Smooth muscle cell (in vitro differentiated cells): ENCODE measurements around the gene HBE1. TPM values are rescaled to one million over a fixed set of nuclear protein-coding genes. Genes with fewer than 3 reads are reported as not detected.

ENCODE experiments used
- DNase-seq: peaks from one replicate; lab custom pipeline; 2025; ENCODE audit not compliant: unreplicated experiment; lab: John Stamatoyannopoulos, UW
- H2AFZ ChIP-seq: fragments of 200-600 bp; sonication (generic); 2 replicates; pipeline ENCODE4 v1.6.0; 2016; ENCODE audit warnings: antibody characterized with exemption, low read depth, mild to moderate bottlenecking
- H3F3A ChIP-seq: fragments of 200-600 bp; sonication (generic); 2 replicates; pipeline ENCODE4 v1.6.0; 2017; ENCODE audit warnings: antibody characterized with exemption, low read depth
- H3K27ac ChIP-seq: fragments of 200-600 bp; sonication (generic); 2 replicates; pipeline ENCODE4 v1.5.1; 2016; ENCODE audit warnings: low read depth, mild to moderate bottlenecking
- H3K27me3 ChIP-seq: fragments of 200-600 bp; sonication (generic); 2 replicates; pipeline ENCODE4 v1.6.1; 2016; ENCODE audit warnings: low read depth, mild to moderate bottlenecking
- H3K36me3 ChIP-seq: fragments of 200-600 bp; sonication (generic); 2 replicates; pipeline ENCODE4 v1.5.1; 2016; ENCODE audit warnings: low read depth
- H3K4me1 ChIP-seq: fragments of 200-600 bp; sonication (generic); 2 replicates; pipeline ENCODE4 v1.5.1; 2016; ENCODE audit warnings: low read depth
- H3K4me2 ChIP-seq: fragments of 200-600 bp; sonication (generic); 2 replicates; pipeline ENCODE4 v1.6.0; 2016; ENCODE audit warnings: mild to moderate bottlenecking
- H3K4me3 ChIP-seq: fragments of 200-600 bp; sonication (generic); 2 replicates; pipeline ENCODE4 v1.5.1; 2016; ENCODE audit warnings: mild to moderate bottlenecking
- H3K79me2 ChIP-seq: fragments of 200-600 bp; sonication (generic); 2 replicates; pipeline ENCODE4 v1.6.0; 2016; ENCODE audit warnings: low read depth, mild to moderate bottlenecking
- H3K9ac ChIP-seq: fragments of 200-600 bp; sonication (generic); 2 replicates; pipeline ENCODE4 v1.6.0; 2016; ENCODE audit warnings: low read depth
- H3K9me3 ChIP-seq: fragments of 200-600 bp; sonication (generic); replicated peaks from 2 replicates; pipeline ENCODE4 v1.5.1; 2016; ENCODE audit warnings: low read depth
- H4K20me1 ChIP-seq: fragments of 200-600 bp; sonication (generic); 2 replicates; pipeline ENCODE4 v1.6.0; 2016; ENCODE audit warnings: low read depth
- CTCF ChIP-seq: fragments of 200-600 bp; sonication (generic); IDR thresholded peaks from 2 replicates; pipeline ENCODE4 v1.5.1; 2017; ENCODE audit warnings: borderline replicate concordance, mild to moderate bottlenecking, antibody characterized with exemption; ENCODE audit not compliant: insufficient read depth, poor library complexity, severe bottlenecking
- WGBS: methylation state at CpG from one replicate; pipeline ENCODE4 v1.1.7; 2016; ENCODE audit warnings: low lambda C conversion rate; 5-methylcytosine and 5-hydroxymethylcytosine counted together
- polyA plus RNA-seq: library from polyadenylated mRNA; unstranded; fragments of >200 nt; fragmentation: Nextera tagmentation; extraction: Ambion mirVana; gene quantifications from 2 replicates; pipeline ENCODE4 v1.2.1, GENCODE V29; 2016
- total RNA-seq: library from RNA; depleted of rRNA; stranded (reverse); fragments of >200 nt; gene quantifications from 2 replicates; pipeline ENCODE4 v1.2.3, GENCODE V29; 2014

Gene HBE1
- total and polyA plus RNA-seq, 2 experiments from 2014 or later, result not detected

- Histone ChIP-seq H3K79me2 (no peaks in the 10 kb centered on the region), H3K4me1 (no peaks in the 10 kb centered on the region), H3K4me2 (no peak overlapping the region), H3K27me3 (no peaks in the 10 kb centered on the region), H3F3A (no peaks in the 10 kb centered on the region), H3K9me3 (no peaks in the 10 kb centered on the region), H3K9ac (no peak overlapping the region), H4K20me1 (no peaks in the 10 kb centered on the region), H3K4me3 (no peak overlapping the region), H2AFZ (no peak overlapping the region), H3K36me3 (no peaks in the 10 kb centered on the region), H3K27ac (no peak overlapping the region)
- DNase-seq, result no peak
- TF ChIP-seq CTCF, result no peak
- 87% methylated on average over 2 of the region's 2 CpGs for WGBS
These were observed 37.7 kb upstream of the HBE1 start for GRCh38 chr11:5307256-5308019.

GRCh38 chr11:5304046-5304445 is 34.3 kb upstream of the HBE1 start:
- Histone ChIP-seq H3K4me2 (no peak overlapping the region), H3K79me2 (no peaks in the 10 kb centered on the region), H3K4me1 (no peaks in the 10 kb centered on the region), H3K27me3 (no peaks in the 10 kb centered on the region), H3K9ac (no peak overlapping the region), H3K27ac (no peak overlapping the region), H3K9me3 (no peaks in the 10 kb centered on the region), H3K36me3 (no peaks in the 10 kb centered on the region), H2AFZ (no peak overlapping the region), H3F3A (no peaks in the 10 kb centered on the region), H4K20me1 (no peaks in the 10 kb centered on the region), H3K4me3 (no peak overlapping the region)
- no peak for TF ChIP-seq CTCF
- DNase-seq, result no peak
- WGBS, result 91% methylated on average over 1 of the region's 1 CpG

GRCh38 chr11:5303626-5304025 is 33.9 kb upstream of the HBE1 start:
- Histone ChIP-seq H3K36me3 (no peaks in the 10 kb centered on the region), H3K9me3 (no peaks in the 10 kb centered on the region), H3K4me1 (no peaks in the 10 kb centered on the region), H3K79me2 (no peaks in the 10 kb centered on the region), H3K9ac (no peak overlapping the region), H3K27ac (no peak overlapping the region), H3F3A (no peaks in the 10 kb centered on the region), H3K27me3 (no peaks in the 10 kb centered on the region), H4K20me1 (no peaks in the 10 kb centered on the region), H2AFZ (no peak overlapping the region), H3K4me3 (no peak overlapping the region), H3K4me2 (no peak overlapping the region)
- WGBS, result 73% methylated on average over 5 of the region's 5 CpGs
- TF ChIP-seq CTCF, result no peak
- no peak for DNase-seq

- no peaks in the 10 kb centered on the region for H4K20me1 ChIP-seq
- no peaks in the 10 kb centered on the region for H3F3A ChIP-seq
- no peak for DNase-seq
- H3K4me2 ChIP-seq, result no peak within 1 kb of the TSS
- no peak within 1 kb of the TSS for H3K4me3 ChIP-seq
- TF ChIP-seq CTCF, result no peak
- H3K79me2 ChIP-seq, result no peaks in the 10 kb centered on the region
- H3K4me1 ChIP-seq, result no peaks in the 10 kb centered on the region
- no peaks in the 10 kb centered on the region for H3K36me3 ChIP-seq
- H2AFZ ChIP-seq, result no peak within 1 kb of the TSS
- H3K27me3 ChIP-seq, result no peaks in the 10 kb centered on the region
- no peak within 1 kb of the TSS for H3K27ac ChIP-seq
- no peaks in the 10 kb centered on the region for H3K9me3 ChIP-seq
- 95% methylated on average over 2 of the region's 2 CpGs for WGBS
- no peak within 1 kb of the TSS for H3K9ac ChIP-seq
These were observed 32.1 kb upstream of the HBE1 start, which contains the start of gene OR51B4 for GRCh38 chr11:5301846-5302245. Gene OR51B4 (minus strand): TSS chr11:5301946. CDS start chr11:5301946, 0 bp downstream.
